HepG2 (cell line): Measurements from ENCODE around the gene SRRM4. TPM values are rescaled to one million over a fixed set of nuclear protein-coding genes. Genes with fewer than 3 reads are reported as not detected.

ENCODE experiments used
- ATAC-seq: fragments of 200-7000 bp; cut with Tn5 transposase; 3 replicates; pipeline ENCODE4 v1.9.1; 2020; ENCODE audit warnings: mild to moderate bottlenecking, moderate library complexity
- BruUV-seq: library from RNA; stranded (reverse); fragments of 400-500 nt; replicated peaks from 2 replicates; lab custom pipeline; 2021; lab: Mats Ljungman, UMichigan
- CTCF ChIA-PET: fragments of 300-600 bp; formaldehyde crosslinking; extraction: SDS; loops from one replicate; lab custom pipeline; 2021; ENCODE audit warnings: low total read pairs, inconsistent platforms, low intra/inter-chr PET ratio; lab: Yijun Ruan, JAX
- POLR2A ChIA-PET: fragments of 350-600 bp; sonication (Branson Sonifier 250); formaldehyde crosslinking; loops from one replicate; lab custom pipeline; 2020; ENCODE audit warnings: antibody characterized with exemption, inconsistent platforms; lab: Yijun Ruan, JAX
- DNase-seq: peaks from one replicate; pipeline ENCODE4 v3.0.0-alpha.2; 2015; ENCODE audit warnings: low spot score
- FAIRE-seq: peaks from 3 replicates; lab custom pipeline; 2011; peaks lifted over from hg19 to GRCh38; lab: Jason Lieb, UNC
- H2AFZ ChIP-seq: one replicate; pipeline ENCODE4 v1.6.1; 2011; ENCODE audit warnings: low read length, inconsistent platforms
- H3K27ac ChIP-seq: fragments of 300-600 bp; 3 replicates; pipeline ENCODE4 v1.8.0; 2011; ENCODE audit warnings: mixed run types, mild to moderate bottlenecking, mixed read lengths, low read length, inconsistent platforms; ENCODE audit not compliant: insufficient read depth; ENCODE audit errors: extremely low read length
- H3K27me3 ChIP-seq, 2 experiments: fragments of 200-600 bp in 1 of 2; 2 replicates in 1 of 2; 3 replicates in 1 of 2; pipeline versions ENCODE4 v1.6.0 to v1.8.0; 2011; ENCODE audit warnings: low read length in 2 of 2, mild to moderate bottlenecking in 2 of 2, moderate library complexity in 2 of 2, inconsistent platforms in 1 of 2; ENCODE audit not compliant: insufficient read depth in 2 of 2, control insufficient read depth in 1 of 2
- H3K36me3 ChIP-seq, 2 experiments: fragments of 200-600 bp in 1 of 2; replicated peaks in 1 of 2; 2 replicates in 1 of 2; 3 replicates in 1 of 2; pipeline versions ENCODE4 v1.5.1 to v1.8.0; 2011; ENCODE audit warnings: low read length in 2 of 2, inconsistent platforms in 1 of 2; ENCODE audit not compliant: insufficient read depth in 2 of 2, control insufficient read depth in 1 of 2
- H3K4me1 ChIP-seq: 2 replicates; pipeline ENCODE4 v1.5.1; 2012; ENCODE audit warnings: low read length, inconsistent platforms; ENCODE audit not compliant: insufficient read depth
- H3K4me2 ChIP-seq: 2 replicates; pipeline ENCODE4 v1.6.0; 2011; ENCODE audit warnings: low read depth, low read length, inconsistent platforms
- H3K4me3 ChIP-seq, 3 experiments: fragments of 200-600 bp in 1 of 3; sonication (generic), shearing (Covaris generic) in 1 of 3; replicated peaks in 1 of 3; 2 replicates each; pipeline ENCODE4 v1.5.1; 2011 to 2016; ENCODE audit warnings: low read length in 3 of 3, inconsistent platforms in 2 of 3, low read depth in 2 of 3, mild to moderate bottlenecking in 2 of 3, control low read depth in 1 of 3, mixed read lengths in 1 of 3; ENCODE audit not compliant: insufficient read depth in 1 of 3
- H3K79me2 ChIP-seq: one replicate; pipeline ENCODE4 v1.6.1; 2011; ENCODE audit warnings: low read length, inconsistent platforms; ENCODE audit not compliant: insufficient read depth
- H3K9ac ChIP-seq: 2 replicates; pipeline ENCODE4 v1.6.0; 2011; ENCODE audit warnings: mild to moderate bottlenecking, low read depth, low read length, inconsistent platforms; ENCODE audit not compliant: insufficient read depth
- H3K9me3 ChIP-seq: 2 replicates; pipeline ENCODE4 v1.5.1; 2012; ENCODE audit warnings: mild to moderate bottlenecking, low read length
- H4K20me1 ChIP-seq: 2 replicates; pipeline ENCODE4 v1.6.0; 2011; ENCODE audit warnings: inconsistent platforms, mild to moderate bottlenecking, low read length, moderate library complexity; ENCODE audit not compliant: insufficient read depth
- CREB1 ChIP-seq, 2 experiments: fragments of 450-650 bp in 1 of 2; IDR thresholded peaks; 2 replicates each; pipeline ENCODE4 v1.6.1; 2016 to 2017; ENCODE audit warnings: control low read depth in 1 of 2, mild to moderate bottlenecking in 1 of 2, missing compliant biosample characterization in 1 of 2, missing genetic modification characterization in 1 of 2
- JDP2 ChIP-seq: sonication (generic); formaldehyde crosslinking; IDR thresholded peaks from 2 replicates; pipeline ENCODE4 v1.8.1; 2022; ENCODE audit warnings: missing genetic modification reagents, borderline replicate concordance
- ONECUT2 ChIP-seq: sonication (generic); formaldehyde crosslinking; IDR thresholded peaks from 2 replicates; pipeline ENCODE4 v1.4.0; 2020; ENCODE audit warnings: missing genetic modification reagents
- PITX1 ChIP-seq: sonication (generic); formaldehyde crosslinking; IDR thresholded peaks from 2 replicates; pipeline ENCODE4 v1.5.1; 2020; ENCODE audit warnings: mild to moderate bottlenecking, missing genetic modification reagents
- SP1 ChIP-seq, 2 experiments: fragments of 450-650 bp in 1 of 2; sonication (generic) in 1 of 2; formaldehyde crosslinking in 1 of 2; IDR thresholded peaks; 2 replicates each; pipeline versions ENCODE4 v1.4.0 to v1.6.1; 2016 to 2020; ENCODE audit warnings: missing genetic modification reagents in 1 of 2
- TEAD2 ChIP-seq: sonication (generic); formaldehyde crosslinking; IDR thresholded peaks from 2 replicates; pipeline ENCODE4 v1.9.0; 2021; ENCODE audit warnings: missing genetic modification reagents
- ZNF10 ChIP-seq: sonication (generic); formaldehyde crosslinking; IDR thresholded peaks from 2 replicates; pipeline ENCODE4 v1.4.0; 2020; ENCODE audit warnings: mild to moderate bottlenecking, low read depth, missing genetic modification reagents, borderline replicate concordance
- ZNF337 ChIP-seq: sonication (generic); formaldehyde crosslinking; IDR thresholded peaks from 2 replicates; pipeline ENCODE4 v1.5.1; 2020; ENCODE audit warnings: missing genetic modification reagents, low read depth, mild to moderate bottlenecking, borderline replicate concordance
- ZNF367 ChIP-seq: sonication (generic); formaldehyde crosslinking; IDR thresholded peaks from 2 replicates; pipeline ENCODE4 v1.4.0; 2020; ENCODE audit warnings: missing genetic modification reagents, borderline replicate concordance
- ZNF441 ChIP-seq: sonication (generic); formaldehyde crosslinking; IDR thresholded peaks from 2 replicates; pipeline ENCODE4 v1.7.0; 2021; ENCODE audit warnings: missing genetic modification reagents, borderline replicate concordance
- WGBS: methylation state at CpG from one replicate; pipeline ENCODE4 v1.1.6; 2017; ENCODE audit warnings: low lambda C conversion rate; 5-methylcytosine and 5-hydroxymethylcytosine counted together
- in situ Hi-C: cut with HindIII; loops from 2 replicates; pipeline ENCODE4 v1.10.0; 2017; ENCODE audit warnings: low pct_unique_long_range_greater_than_20kb; ENCODE audit not compliant: extremely low pct_ligation_motif_present
- intact Hi-C: fragments of 100-400 bp; cut with micrococcal nuclease; formaldehyde crosslinking; loops from one replicate; pipeline ENCODE4 v1.10.0; 2022; ENCODE audit not compliant: unreplicated experiment
- polyA plus RNA-seq, 8 experiments: library from polyadenylated mRNA; depleted of rRNA in 3 of 8; stranded (reverse) in 7 of 8; unstranded in 1 of 8; fragments of >200 nt; fragmentation: Illumina TruSeq in 4 of 8; extraction: Trizol in 4 of 8; gene quantifications; 2 replicates each; pipeline versions ENCODE4 v1.2.1 to v1.2.3, GENCODE V29; 2011 to 2016; ENCODE audit warnings: low read depth in 4 of 8, missing spikeins in 1 of 8, mixed read lengths in 1 of 8; ENCODE audit not compliant: insufficient read depth in 1 of 8
- total RNA-seq, 5 experiments: library from RNA; depleted of rRNA; stranded (reverse); fragments of >200 nt; fragmentation: Illumina TruSeq; extraction: Trizol; gene quantifications; 2 replicates each; pipeline ENCODE4 v1.2.3, GENCODE V29; 2016; ENCODE audit warnings: low read depth in 1 of 5
- TF ChIP-seq, protein P1 (sequence below): sonication (generic); formaldehyde crosslinking; IDR thresholded peaks from 2 replicates; pipeline ENCODE4 v1.5.1; 2020; ENCODE audit warnings: missing genetic modification reagents, mild to moderate bottlenecking, borderline replicate concordance
- TF ChIP-seq, protein P2 (sequence below): sonication (generic); formaldehyde crosslinking; IDR thresholded peaks from 2 replicates; pipeline ENCODE4 v1.5.1; 2020; ENCODE audit warnings: mild to moderate bottlenecking, moderate library complexity, missing genetic modification reagents
- TF ChIP-seq, protein P3 (sequence below): sonication (generic); formaldehyde crosslinking; IDR thresholded peaks from 2 replicates; pipeline ENCODE4 v1.8.0; 2022; ENCODE audit warnings: missing genetic modification reagents, mild to moderate bottlenecking, inconsistent platforms, borderline replicate concordance

SRRM4 gene
- total and polyA plus RNA-seq, 2 of the 13 experiments (the other 11 are each of a cell fraction or from before 2014, with no cell fraction given): not detected

DNA sequence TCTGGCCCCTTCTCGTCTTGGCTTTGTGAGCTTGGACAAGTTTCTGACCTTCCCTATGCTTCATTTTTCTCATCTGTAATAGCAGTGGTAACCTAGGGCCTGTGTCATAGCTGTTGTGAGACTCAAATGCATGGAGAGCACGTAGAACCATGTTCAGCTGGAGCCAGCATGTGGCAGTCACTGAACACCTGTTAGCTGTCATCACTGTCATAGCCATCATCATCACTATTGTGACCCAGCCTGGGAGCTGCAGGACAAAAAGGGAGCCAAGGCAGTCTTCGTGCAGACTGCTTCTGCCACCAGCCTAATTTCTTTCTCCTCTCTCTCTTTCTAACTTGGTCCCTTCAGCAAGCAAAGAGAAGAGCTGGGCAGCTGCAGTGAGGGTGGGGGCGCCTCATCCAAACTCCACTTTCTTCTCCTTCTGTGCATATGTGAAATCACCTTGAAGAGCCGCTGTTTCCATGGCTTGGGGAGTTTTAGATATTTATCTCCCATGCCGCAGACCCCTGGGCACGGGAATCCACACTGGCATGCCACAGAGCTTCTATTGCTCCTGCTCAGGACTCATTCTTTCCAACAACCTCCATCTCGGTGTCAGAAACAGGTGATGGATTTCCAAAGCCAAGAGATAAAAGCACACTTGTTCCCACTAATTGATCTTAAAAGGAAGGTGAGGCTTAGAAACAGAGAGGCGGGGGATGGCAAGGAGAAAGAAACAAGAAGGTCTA, 87.0 kb downstream of the SRRM4 start:
- ATAC-seq (no peak), DNase-seq (no peak), FAIRE-seq (no peak)
- WGBS: 6% methylated on average over 9 of the region's 9 CpGs
- H3K9ac ChIP-seq: no peak overlapping the region
- no peaks in the 10 kb centered on the region for H4K20me1 ChIP-seq
- ChIA-PET CTCF (no interaction called here), POLR2A (no interaction called here)
- H3K27me3 ChIP-seq: peaks cover 0 to 3% of the 10 kb centered on the region in 2 experiments; a peak in 1 of 5 replicates
- H3K27ac ChIP-seq: no peak overlapping the region
- TF ChIP-seq, protein P1, sequence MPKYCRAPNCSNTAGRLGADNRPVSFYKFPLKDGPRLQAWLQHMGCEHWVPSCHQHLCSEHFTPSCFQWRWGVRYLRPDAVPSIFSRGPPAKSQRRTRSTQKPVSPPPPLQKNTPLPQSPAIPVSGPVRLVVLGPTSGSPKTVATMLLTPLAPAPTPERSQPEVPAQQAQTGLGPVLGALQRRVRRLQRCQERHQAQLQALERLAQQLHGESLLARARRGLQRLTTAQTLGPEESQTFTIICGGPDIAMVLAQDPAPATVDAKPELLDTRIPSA (CRISPR knock-in tag): no peak
- TF ChIP-seq CREB1 (IDR thresholded peaks at IDR 0.05): 0 out of 2 replicates have a peak, but pooled peaks have one; percentile 12
- no peak for TF ChIP-seq CREB1 (CRISPR knock-in tag; IDR thresholded peaks at IDR 0.05)
- no peak for TF ChIP-seq ONECUT2
- H3K9me3 ChIP-seq: no peaks in the 10 kb centered on the region
- H2AFZ ChIP-seq: no peak overlapping the region
- intact Hi-C loops (no loop called here), in situ Hi-C loops (no loop called here)
- no peaks in the 10 kb centered on the region for H3K36me3 ChIP-seq
- H3K4me1 ChIP-seq: no peaks in the 10 kb centered on the region
- H3K79me2 ChIP-seq: no peaks in the 10 kb centered on the region
- BruUV-seq: no TSS peak
- H3K4me2 ChIP-seq: no peak overlapping the region
- no peak overlapping the region for H3K4me3 ChIP-seq

DNA sequence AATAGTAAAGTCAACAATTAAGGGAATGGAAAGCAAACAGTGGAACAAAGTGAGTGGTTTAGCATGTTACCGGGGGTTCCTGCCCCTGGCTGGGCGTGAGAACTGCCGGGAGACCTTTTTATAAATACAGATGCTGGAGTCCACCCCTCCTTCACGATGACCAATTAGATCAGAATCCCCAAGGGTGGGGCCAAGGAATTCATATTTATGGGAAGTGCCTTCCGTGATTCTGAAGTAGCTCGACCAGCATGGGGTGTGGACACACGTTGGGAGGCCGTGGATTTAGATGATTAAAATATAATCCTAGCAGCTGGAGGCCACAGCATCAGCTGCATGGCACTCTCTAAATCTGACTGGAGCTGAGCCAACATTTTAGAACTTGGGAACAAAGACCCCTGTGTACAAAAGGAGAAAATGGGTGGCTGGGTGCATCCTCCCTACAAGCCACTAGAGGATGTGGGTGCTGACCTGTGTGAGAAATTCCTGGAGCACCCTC, 87.9 kb downstream of the SRRM4 start:
- Histone ChIP-seq H4K20me1 (no peaks in the 10 kb centered on the region), H3K9me3 (no peaks in the 10 kb centered on the region), H3K79me2 (no peaks in the 10 kb centered on the region), H3K4me2 (no peak overlapping the region), H3K4me3 (no peak overlapping the region), H3K4me1 (no peaks in the 10 kb centered on the region), H2AFZ (no peak overlapping the region), H3K27me3 (peaks cover 0 to 3% of the 10 kb centered on the region in 2 experiments; a peak in 1 of 5 replicates), H3K9ac (no peak overlapping the region), H3K36me3 (no peaks in the 10 kb centered on the region), H3K27ac (no peak overlapping the region)
- POLR2A ChIA-PET: no interaction called here
- in situ Hi-C loops (no loop called here), intact Hi-C loops (no loop called here)
- CTCF ChIA-PET: no interaction called here
- no TSS peak for BruUV-seq
- DNase-seq (no peak), FAIRE-seq (no peak), ATAC-seq (no peak)
- 3% methylated on average over 8 of the region's 8 CpGs for WGBS
- TF ChIP-seq PITX1 (no peak), ZNF10 (CRISPR knock-in tag) (no peak), ZNF367 (no peak), ZNF441 (CRISPR knock-in tag) (no peak), JDP2 (CRISPR knock-in tag) (no peak), TEAD2 (CRISPR knock-in tag) (no peak), ZNF337 (no peak), SP1 (IDR thresholded peaks at IDR 0.05) (no peak), SP1 (CRISPR knock-in tag; IDR thresholded peaks at IDR 0.05) (no peak)
- TF ChIP-seq, protein P2, sequence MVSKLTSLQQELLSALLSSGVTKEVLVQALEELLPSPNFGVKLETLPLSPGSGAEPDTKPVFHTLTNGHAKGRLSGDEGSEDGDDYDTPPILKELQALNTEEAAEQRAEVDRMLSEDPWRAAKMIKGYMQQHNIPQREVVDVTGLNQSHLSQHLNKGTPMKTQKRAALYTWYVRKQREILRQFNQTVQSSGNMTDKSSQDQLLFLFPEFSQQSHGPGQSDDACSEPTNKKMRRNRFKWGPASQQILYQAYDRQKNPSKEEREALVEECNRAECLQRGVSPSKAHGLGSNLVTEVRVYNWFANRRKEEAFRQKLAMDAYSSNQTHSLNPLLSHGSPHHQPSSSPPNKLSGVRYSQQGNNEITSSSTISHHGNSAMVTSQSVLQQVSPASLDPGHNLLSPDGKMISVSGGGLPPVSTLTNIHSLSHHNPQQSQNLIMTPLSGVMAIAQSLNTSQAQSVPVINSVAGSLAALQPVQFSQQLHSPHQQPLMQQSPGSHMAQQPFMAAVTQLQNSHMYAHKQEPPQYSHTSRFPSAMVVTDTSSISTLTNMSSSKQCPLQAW (CRISPR knock-in tag): no peak
- TF ChIP-seq, protein P3, sequence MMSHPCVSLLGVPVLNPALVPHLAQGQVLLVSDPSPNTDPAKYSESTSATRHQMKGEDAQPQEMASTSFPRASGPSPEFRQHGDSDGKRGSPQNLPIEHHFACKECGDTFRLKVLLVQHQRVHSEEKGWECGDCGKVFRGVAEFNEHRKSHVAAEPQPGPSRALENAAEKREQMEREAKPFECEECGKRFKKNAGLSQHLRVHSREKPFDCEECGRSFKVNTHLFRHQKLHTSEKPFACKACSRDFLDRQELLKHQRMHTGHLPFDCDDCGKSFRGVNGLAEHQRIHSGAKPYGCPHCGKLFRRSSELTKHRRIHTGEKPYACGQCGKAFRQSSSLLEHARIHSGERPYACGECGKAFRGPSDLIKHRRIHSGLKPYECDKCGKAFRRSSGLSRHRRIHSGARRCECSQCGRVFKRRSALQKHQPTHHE: no peak
